Activated naive CD8-positive, alpha-beta T cell treated with anti-CD3 and anti-CD28 coated beads for 36 hours (primary cell): ENCODE data around the gene ART3. TPM values are rescaled to one million over a fixed set of nuclear protein-coding genes. Genes with fewer than 3 reads are reported as not detected.
A peak's percentile ranks its signal among the peaks of the same experiment; 100 is the strongest.

Source experiments
- DNase-seq: peaks from one replicate; pipeline ENCODE4 v3.0.0; 2021
- H3K27ac Mint-ChIP-seq: one replicate; pipeline ENCODE4 v1.8.0; 2022; ENCODE audit warnings: mild to moderate bottlenecking, moderate library complexity, mixed read lengths
- H3K27me3 Mint-ChIP-seq: one replicate; pipeline ENCODE4 v1.8.0; 2022; ENCODE audit warnings: mild to moderate bottlenecking, mixed read lengths
- H3K36me3 Mint-ChIP-seq: one replicate; pipeline ENCODE4 v1.8.0; 2021; ENCODE audit warnings: mild to moderate bottlenecking, mixed read lengths
- H3K4me1 Mint-ChIP-seq: one replicate; pipeline ENCODE4 v1.8.0; 2021; ENCODE audit warnings: mixed read lengths
- H3K4me3 Mint-ChIP-seq: one replicate; pipeline ENCODE4 v1.8.0; 2022; ENCODE audit warnings: mild to moderate bottlenecking, moderate library complexity, mixed read lengths
- H3K9me3 Mint-ChIP-seq: one replicate; pipeline ENCODE4 v1.8.0; 2022; ENCODE audit warnings: mixed read lengths
- total RNA-seq, 2 experiments: library from RNA; stranded (reverse); gene quantifications; one replicate each; pipeline ENCODE4 v1.2.3, GENCODE V29; 2021

ART3 gene
- total RNA-seq, 2 experiments from 2014 or later, result 0.60 TPM; not detected in 1

GRCh38 chr4:76153356-76153755 lies 78.8 kb downstream of the ART3 start:
- Mint-ChIP-seq H3K27ac (no peak overlapping the region), H3K4me3 (no peak overlapping the region), H3K36me3 (peaks cover 23% of the 10 kb centered on the region), H3K27me3 (no peaks in the 10 kb centered on the region), H3K4me1 (peaks cover 7% of the 10 kb centered on the region), H3K9me3 (peaks cover 4% of the 10 kb centered on the region)
- DNase-seq, result no peak

- no peak overlapping the region for H3K4me3 Mint-ChIP-seq
- peaks cover 13% of the 10 kb centered on the region for H3K36me3 Mint-ChIP-seq
- DNase-seq, result no peak
- peaks cover 4% of the 10 kb centered on the region for H3K9me3 Mint-ChIP-seq
- no peak overlapping the region for H3K27ac Mint-ChIP-seq
- H3K27me3 Mint-ChIP-seq, result no peaks in the 10 kb centered on the region
- no peaks in the 10 kb centered on the region for H3K4me1 Mint-ChIP-seq
Measured at GRCh38 chr4:76155979-76156378, 81.5 kb downstream of the ART3 start.

GRCh38 chr4:76156635-76157034 lies 82.1 kb downstream of the ART3 start:
- H3K4me3 Mint-ChIP-seq, result no peak overlapping the region
- H3K4me1 Mint-ChIP-seq, result no peaks in the 10 kb centered on the region
- DNase-seq, result no peak
- H3K36me3 Mint-ChIP-seq, result peaks cover 10% of the 10 kb centered on the region
- H3K27me3 Mint-ChIP-seq, result no peaks in the 10 kb centered on the region
- H3K9me3 Mint-ChIP-seq, result peaks cover 4% of the 10 kb centered on the region
- no peak overlapping the region for H3K27ac Mint-ChIP-seq

DNA sequence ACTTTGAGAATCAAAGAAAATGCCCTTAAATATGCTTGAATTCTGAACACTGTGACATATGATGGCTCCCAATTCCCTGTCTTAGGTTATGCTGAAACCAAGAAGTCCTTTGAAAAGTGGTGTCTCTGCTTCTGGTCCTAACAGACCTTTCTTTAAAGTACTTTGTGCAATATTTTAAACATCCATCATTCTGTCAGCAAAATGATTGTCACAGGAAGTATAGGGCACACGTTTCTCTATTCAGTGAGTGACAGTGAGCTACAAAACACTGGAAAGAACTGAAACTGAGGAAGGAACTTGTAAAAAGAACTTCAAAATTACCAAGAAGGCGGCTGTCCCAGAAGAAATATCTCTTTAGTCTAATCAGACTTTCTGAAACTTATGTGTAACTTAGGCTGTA lies 85.8 kb downstream of the ART3 start:
- Mint-ChIP-seq H3K4me3 (no peak overlapping the region), H3K27me3 (no peaks in the 10 kb centered on the region), H3K9me3 (no peaks in the 10 kb centered on the region), H3K27ac (peak overlapping the region; percentile 25), H3K36me3 (no peaks in the 10 kb centered on the region), H3K4me1 (no peaks in the 10 kb centered on the region)
- DNase-seq, result no peak

Other genes with a start within 250 kb of the ART3 start
- not detected for gene PPEF2, start 172.3 kb upstream of the ART3 start, total RNA-seq
- 10 to 100 TPM; 31.9 to 36.5 TPM for gene NAAA, start 133.7 kb upstream of the ART3 start, total RNA-seq
- 10 to 100 TPM; 70.9 to 72.0 TPM for gene SDAD1, start 83.8 kb upstream of the ART3 start, total RNA-seq
- gene CXCL9, start 67.2 kb upstream of the ART3 start, total RNA-seq, result 1 to 10 TPM; 2.2 to 2.7 TPM
- 1 to 10 TPM; 2.1 to 3.0 TPM for gene CXCL10, start 51.2 kb upstream of the ART3 start, total RNA-seq
- under 1 TPM; 0.30 to 0.60 TPM for gene CXCL11, start 38.6 kb upstream of the ART3 start, total RNA-seq
- gene NUP54, start 73.7 kb downstream of the ART3 start, total RNA-seq, result 10 to 100 TPM; 72.1 to 76.2 TPM
- 1 to 10 TPM; 2.9 to 4.3 TPM for gene SCARB2, start 139.1 kb downstream of the ART3 start, total RNA-seq
- not detected for gene FAM47E, start 177.0 kb downstream of the ART3 start, total RNA-seq
- under 1 TPM in 1 of 2 experiments, not detected in 1; 0.20 TPM for gene STBD1, start 232.0 kb downstream of the ART3 start, total RNA-seq